Activated CD4-positive, alpha-beta T cell treated with anti-CD3 and anti-CD28 coated beads for 48 hours (primary cell): ENCODE results near the gene PTPRN2.

Source experiments
- DNase-seq: peaks from one replicate; pipeline ENCODE4 v3.0.0-alpha.2; 2020

PTPRN2 gene

DNA sequence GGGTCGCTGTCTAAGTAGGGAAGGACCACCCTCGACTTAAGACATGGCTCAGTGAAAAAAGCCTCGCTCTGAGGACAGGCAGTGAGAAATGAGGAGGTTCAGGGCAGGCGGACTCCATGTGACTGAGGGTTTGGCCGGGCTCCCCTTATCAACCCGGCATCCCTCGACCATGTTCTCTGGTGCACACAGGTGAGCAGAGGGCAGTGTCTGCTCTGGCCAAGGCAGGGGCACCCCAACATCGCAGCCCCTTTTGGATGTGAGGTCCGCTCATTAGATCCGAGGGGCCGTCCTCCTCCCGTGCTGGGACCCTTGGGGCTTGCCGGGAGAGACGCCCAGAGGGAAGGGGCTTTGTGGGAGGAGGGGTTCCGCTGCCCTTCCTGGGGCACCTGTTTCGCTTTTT lies 775.7 kb downstream of the PTPRN2 start:
- no peak for DNase-seq

- DNase-seq, result no peak
Measured at GRCh38 chr7:157809863-157810851, 777.5 kb downstream of the PTPRN2 start.

DNA sequence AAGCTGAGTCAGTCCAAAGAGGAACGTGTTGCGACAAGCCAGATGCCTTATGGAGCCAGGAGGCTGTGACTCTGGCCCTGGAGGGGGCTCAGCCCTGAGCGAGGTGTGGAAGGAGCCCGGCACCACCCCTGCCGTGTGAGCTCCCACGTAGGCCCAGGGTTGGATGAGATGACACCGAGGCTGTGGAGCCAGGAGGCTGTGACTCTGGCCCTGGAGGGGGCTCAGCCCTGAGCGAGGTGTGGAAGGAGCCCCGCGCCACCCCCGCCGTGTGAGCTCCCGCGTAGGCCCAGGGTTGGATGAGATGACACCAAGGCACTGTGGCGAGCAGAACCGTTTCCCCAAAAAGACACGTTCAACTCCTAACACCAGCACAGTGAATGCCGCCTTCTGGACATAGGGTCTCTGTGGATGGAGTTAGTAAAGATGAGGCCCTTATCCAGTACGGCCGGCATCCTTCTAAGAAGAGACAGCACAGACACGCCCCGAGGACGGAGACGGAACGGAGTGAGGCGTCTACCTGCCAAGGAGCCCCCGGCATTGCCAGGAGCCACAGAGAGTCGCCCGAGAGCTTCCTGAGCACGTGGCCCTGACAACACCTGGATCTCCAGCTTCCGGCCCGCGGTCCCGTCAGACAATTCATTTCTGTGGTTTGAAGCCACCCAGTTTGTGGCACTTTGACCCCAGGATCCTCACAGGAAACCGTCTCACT lies 778.3 kb downstream of the PTPRN2 start:
- DNase-seq, result no peak

DNA sequence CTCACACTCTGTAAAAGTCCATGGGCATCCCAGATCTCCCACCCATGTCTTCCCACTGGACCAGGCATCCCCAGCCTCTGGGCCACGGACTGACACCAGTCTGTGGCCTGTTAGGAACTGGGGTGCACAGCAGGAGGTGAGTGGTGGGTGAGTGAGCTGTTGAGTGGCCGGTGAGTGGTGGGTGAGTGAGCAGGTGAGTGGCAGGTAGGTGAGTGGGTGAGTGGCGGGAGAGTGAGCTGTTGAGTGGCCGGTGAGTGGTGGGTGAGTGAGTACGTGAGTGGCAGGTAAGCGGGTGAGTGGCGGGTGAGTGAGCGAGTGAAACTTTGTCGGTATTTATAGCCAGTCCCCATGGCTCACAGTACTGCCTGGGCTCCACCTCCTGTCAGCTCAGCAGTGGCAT lies 779.6 kb downstream of the PTPRN2 start:
- no peak for DNase-seq

GRCh38 chr7:157807510-157807909 lies 780.1 kb downstream of the PTPRN2 start:
- DNase-seq, result no peak

DNA sequence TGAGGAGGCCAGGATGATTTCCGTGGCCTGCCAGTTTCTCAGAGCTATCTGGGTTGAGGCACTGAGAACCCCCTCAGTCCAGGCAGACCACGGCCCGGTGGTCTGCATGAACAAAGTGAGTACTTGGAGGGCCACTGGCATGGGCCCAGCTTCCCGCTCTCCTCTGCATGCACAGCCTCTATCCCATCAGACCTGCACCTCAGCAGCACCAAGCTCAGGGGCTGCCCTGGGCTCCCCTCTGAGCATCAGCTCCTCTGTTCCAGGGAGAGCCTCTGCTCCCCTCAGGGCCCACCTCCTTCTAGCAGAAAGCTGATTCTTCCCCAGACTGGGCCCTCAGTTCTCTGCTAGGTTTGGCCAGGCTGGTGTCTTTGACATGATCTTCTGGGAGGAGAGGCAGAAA lies 780.9 kb downstream of the PTPRN2 start:
- no peak for DNase-seq

DNA sequence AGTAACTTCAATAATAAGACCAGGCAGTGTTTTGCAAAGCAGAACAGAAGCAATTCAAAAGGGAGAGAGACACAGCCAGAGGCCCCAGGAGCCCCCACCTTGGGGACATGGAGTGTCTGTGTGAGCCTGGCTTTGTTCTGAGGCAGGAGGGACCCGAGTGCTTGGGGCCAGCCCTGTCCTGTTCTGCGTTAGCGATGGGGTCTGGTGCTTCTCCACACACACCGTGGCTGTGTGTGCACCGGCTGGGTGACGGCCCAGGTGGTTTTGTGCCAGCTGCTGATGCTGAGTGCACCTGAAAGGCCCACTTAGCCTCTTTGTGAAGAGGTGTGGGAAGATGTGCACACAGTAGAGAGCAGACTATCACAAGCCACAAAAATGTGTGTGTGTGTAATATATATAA lies 781.9 kb downstream of the PTPRN2 start:
- no peak for DNase-seq

GRCh38 chr7:157803906-157804305 lies 783.7 kb downstream of the PTPRN2 start:
- no peak for DNase-seq

- no peak for DNase-seq
Measured at GRCh38 chr7:157801971-157802675, 785.5 kb downstream of the PTPRN2 start.

DNA sequence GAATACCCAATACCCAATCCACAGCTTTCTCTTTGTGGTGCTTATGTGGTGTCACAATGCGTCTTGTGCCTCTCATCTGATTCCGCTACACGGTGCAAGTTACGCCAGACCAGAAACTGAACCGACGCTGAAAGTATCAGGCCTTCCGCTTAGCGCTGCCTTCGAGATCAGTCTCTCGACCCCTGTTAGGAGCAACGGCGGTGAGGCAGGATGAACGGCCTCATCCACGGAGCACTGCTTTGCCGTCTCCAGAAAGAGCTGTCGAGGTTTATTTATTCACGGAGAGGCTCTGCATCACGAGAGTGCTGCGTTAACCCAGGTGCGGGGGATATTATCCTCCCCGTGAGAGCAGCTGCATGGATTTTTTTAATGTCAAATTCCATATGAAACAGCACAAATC lies 786.5 kb downstream of the PTPRN2 start:
- DNase-seq, result no peak

DNA sequence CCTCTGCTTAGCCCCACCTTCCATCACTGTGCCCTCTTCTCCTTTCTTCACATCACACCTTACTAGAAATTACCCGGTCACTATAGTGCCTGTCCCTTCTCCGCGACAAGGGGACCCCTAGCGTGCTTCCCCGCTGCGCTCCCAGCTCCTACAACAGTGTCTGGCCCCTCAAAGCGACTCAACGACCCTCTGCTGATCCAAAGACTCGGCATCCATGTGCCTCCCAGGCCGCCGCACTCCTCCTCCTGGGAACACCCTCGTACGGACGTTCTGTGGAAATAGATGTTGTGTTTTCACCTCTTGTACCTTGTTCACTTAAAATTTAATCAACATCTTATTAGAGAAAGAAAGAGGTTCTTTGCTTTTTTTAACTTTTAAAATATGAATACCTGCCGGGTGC lies 787.3 kb downstream of the PTPRN2 start:
- DNase-seq, result no peak

DNA sequence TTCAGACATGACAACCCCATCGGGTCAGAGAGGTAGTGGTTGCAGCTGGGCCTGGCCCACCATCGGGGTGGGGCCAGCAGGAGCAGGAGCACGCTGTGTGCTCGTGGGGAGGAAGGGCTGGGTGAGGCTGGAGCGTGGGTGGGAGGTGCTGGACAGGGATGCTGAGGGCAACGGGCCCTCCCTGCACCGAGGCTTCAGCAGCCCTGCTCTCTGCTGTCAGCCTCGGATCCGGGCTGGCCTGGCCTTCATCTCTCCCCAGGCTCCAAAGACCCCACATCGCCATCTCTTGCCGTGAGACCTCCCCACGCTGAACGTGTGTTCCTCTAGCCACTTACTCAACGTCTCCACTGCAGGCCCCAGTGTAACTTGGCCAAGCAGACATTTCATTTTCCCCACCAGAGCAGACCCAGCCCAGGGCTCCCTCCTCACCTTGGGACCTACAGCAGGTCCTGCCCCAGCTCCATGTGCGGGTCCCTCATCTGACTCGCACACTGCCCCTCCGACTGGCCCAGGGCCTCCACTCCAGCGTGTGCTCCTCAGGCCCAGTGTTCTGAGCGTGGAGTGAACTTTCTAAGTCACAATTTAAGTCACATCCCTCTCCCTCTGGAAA lies 788.4 kb downstream of the PTPRN2 start:
- DNase-seq, result no peak

DNA sequence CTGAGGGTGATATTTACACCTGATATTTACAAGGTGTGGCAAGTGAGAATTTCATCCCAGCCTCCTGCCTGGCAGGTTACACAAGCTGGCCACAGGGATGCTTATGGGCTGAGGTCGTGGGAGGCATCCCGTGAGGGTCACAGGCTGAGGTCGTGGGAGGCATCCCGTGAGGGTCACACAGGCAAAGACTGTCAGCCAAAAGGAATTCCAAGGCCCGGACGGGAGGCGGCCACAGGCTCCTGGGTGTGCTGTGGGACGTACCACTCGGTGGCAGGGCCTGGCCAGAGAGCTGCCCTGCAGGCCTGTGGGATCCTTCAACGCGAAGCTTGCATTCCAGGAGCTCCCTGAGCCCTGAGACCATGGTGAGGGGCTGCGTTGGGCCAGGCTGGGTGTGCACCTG lies 790.3 kb downstream of the PTPRN2 start:
- no peak for DNase-seq

DNA sequence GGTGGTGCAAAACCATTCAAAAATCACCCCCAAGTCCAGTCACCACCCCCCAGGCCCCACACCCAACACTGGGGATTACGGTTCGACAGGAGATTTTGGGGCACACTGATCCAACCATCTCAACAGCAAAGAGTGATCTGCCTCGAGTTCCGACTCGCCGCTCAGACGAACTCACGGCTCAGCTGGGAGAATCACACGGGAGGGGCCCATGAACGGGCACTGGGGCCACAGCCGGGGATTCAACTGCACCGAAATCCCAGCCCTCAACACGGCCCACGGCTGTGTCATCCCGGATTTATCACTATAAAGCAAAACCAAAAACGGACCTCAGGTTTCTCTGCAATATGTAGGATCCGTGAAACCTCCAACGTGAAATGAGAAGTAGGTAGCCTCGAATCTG lies 790.8 kb downstream of the PTPRN2 start:
- no peak for DNase-seq

DNA sequence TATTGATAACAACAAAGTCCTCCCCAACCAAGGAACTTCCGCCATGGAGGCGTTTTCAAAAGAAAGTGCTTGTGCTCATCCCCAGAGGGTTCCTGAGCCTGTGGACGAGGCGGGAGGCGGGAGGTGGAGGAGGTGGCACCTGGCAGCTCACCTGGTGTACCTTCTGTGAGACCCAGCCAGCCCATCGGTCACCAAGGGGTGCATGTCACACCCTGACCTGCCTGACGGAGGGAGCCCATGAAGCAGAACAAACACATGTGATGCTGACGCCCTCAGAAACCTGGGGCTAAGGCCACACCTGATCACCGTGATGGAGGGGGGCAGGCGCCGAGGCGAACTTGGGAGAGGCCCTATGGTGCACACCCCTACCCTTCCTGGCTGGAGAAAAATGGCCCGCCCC lies 792.0 kb downstream of the PTPRN2 start:
- DNase-seq, result no peak

GRCh38 chr7:157795199-157795598 lies 792.4 kb downstream of the PTPRN2 start:
- DNase-seq, result no peak

GRCh38 chr7:157794746-157795065 lies 792.9 kb downstream of the PTPRN2 start:
- no peak for DNase-seq

- no peak for DNase-seq
Measured at GRCh38 chr7:157793973-157794745, 793.5 kb downstream of the PTPRN2 start.

DNA sequence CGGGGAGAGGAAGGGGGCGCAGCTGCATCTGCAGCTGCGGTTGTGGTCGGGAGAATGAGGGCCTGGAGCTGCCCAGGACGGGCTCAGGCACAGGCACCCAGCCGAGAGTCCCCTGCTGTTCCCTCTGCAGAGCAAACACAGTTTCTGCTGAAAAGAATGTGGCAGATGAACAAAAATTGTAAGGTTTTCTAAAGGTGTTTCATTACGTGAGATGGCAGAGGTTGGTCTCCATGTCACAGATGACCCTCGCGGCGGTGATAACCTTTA lies 794.6 kb downstream of the PTPRN2 start:
- no peak for DNase-seq

DNA sequence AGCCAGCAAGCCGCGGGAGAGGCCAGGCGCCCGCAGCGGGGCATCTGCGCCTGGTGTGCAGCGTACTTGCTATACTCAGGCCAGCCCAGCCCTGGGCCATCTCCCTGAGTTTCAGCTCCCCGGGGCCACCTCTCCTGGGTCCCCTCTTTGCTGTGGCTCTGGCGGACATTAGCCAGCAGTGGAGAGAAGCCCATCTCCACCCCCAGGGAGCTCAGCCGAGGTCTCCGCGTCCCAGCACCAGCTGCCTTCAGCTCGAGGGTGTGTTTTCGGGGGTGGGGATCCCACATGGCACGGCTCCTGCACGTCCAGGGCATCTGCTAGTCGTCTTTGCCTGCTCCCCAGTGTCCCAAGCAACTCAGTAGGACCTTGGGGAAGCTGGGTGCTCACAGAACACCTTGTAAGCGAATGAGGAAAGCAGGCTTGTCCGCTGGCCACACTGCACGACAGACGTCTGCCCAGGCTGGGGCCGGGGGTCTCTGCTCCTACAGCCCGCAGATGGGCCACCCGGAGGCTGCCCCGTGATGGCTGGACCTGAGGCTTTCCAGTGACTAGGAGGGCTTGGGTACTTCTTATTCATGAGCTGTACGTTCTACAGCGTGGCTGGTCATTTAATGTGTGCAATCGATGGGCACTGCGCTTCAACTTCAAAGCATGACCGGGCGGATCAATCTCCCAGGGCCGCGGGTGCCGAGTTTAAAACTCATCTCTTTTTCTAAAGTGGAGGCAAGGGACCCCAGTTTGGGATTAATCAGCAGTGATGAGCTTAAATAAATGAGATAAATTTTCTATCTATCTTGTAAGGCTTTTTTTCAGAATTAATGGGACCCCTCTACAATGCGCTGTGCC lies 795.2 kb downstream of the PTPRN2 start:
- DNase-seq, result no peak

DNA sequence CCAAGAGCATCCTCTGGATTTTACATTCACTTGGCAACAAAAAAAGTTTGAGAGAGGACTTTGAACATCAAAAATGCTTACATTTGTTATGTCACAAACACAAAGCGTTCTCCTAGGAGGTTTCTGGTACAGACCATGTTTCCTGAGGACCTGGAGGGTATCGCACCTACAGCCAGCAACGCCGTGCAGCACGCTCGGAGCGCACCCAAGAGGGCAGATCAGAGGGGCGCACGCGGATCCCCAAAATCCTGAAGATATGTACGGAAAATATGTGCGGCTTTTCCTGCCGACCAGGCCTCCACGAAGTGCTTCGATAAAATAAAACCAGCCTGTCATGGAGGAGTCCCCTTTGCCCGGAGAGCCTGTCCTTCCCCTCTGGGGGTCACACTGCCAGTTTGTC lies 796.0 kb downstream of the PTPRN2 start:
- no peak for DNase-seq

DNA sequence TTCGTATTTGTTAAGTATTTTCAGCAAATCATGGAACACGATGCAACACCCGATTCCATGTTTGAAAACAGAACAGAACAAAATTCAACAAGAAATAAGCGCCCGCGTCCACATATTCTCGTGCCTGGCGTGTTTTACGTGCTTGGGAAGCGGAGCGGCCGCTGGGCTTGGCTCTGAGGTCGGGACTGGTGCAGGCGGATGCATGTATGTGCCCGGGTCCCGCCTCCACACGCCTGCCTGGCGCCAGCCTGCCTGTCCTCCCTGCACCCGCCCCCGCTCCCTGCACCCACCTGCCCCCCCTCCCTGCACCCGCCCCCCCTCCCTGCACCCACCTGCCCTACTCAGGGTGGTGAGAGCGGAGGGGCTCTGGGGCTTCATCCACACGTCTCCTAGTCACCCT lies 796.4 kb downstream of the PTPRN2 start:
- DNase-seq, result no peak
